Forelimb muscle (tissue), 1 donor: ENCODE measurements around the gene GJD3. TPM values are rescaled to one million over a fixed set of nuclear protein-coding genes. Genes with fewer than 3 reads are reported as not detected.

ENCODE experiments used
- DNase-seq: peaks from one replicate; pipeline ENCODE4 v3.0.0-alpha.2; 2013; ENCODE audit warnings: low read depth
- polyA plus RNA-seq: library from polyadenylated mRNA; unstranded; fragments of 120-200 nt; gene quantifications from one replicate; pipeline ENCODE4 v1.2.1, GENCODE V29; 2013; ENCODE audit not compliant: insufficient read length

GJD3 gene
- polyA plus RNA-seq, 1 donor, result 0.70 TPM

DNA sequence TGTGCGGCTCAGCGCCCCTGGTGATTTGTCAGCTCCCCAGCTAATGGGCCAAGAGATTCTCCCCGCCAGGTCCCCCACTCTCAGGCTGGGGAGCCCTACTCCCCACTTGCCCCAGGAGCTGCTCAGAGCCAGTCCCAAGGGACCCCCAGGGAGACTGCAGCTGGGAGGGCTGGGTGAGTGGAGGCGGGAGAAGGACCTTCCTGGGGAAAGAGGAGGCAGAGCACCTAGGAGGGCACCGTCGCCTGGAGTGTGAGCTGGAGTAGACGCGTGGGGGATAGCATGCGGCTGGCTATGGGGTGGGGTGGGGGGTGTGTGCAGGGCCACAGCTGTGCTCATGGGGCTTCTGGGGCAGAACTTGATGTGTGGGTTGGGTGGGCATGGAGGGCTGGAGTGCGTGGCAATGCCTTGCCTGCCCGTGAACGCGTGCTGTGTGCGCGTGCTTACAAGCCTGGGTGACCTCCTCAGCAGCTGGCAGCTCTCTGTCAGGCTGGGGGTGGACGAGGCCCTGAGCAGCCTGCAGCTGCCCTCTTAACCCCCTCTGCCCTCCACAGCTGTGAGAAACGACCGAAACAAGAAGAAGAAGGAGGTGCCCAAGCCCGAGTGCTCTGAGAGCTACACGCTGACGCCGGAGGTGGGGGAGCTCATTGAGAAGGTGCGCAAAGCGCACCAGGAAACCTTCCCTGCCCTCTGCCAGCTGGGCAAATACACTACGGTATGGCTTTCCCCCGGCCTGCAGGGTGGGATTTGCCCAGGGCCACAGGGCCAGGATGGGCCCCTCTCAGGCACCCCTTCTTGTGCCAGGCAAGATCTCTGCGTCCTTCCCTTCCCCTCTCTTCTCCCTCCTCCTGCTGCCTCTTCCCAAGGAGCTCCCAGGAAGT lies 12.9 kb downstream of the GJD3 start:
- DNase-seq, result no peak

DNA sequence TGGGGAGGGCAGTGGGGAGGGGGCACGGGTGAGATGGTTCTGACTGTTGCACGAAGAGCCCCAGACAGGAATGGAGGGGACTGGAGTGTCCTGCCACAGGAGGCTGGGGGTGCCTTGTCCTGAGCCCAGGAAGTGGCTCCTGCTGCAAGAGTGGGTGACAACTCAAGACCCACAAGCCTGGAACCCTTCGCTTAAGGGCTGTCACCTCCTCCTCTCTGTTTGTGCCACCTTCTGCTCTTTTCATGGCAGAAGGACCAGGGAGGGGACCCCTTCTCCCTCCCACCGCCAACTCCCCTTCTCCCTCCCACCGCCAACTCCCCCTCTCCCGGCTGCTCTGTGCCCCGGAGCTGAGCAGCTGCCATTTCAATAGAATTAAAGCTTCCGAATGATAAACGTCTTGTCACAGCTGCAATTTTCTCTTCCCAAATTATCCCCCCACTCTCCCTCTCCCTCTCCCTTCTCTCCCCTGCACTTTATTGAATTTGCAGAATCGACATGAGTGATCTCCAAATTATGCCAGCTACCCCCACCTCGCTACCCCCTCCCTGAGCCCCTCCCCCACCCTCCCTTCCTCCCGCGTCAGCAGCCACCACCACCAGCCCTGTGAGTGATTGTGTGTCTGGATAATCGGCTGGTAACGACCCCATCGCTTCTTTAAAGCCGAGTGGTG lies 13.7 kb downstream of the GJD3 start:
- no peak for DNase-seq

DNA sequence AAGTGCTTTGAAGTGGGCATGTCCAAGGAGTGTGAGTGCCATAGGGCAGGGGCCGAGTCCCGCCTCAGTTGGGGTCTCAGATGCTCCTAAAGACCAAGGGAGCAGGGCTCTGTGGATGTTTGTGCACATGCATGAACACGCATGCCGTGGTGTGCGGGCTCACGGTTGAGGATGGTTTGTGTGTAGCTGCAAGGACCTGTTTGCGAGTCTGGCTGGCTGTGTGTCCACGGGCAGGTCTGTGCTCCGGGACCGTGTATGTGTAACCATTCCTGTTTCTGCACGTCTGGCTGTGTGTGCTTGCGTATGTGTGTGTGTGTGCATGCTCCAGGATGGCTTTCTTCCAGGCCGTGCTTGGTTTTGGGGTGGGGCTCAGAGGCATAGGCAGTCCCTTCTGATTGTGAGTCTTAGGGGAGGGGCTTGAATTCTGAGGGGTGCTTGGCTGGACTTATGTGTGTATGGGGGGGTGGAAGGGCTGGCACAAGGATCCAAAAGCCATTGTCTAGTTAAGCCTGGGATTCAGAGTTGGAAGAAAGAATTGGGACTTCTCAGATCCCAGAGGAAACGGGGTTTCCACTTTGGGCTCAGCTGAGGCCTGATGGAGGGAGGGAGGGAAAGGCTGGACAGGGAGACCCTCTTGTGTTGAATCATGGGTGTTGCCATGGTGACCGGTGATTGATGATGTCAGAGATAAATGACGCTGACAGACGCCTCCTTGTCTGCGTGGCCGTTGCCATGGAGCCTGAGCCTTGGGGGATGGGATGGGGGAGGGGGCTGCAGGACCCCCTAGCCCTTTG lies 14.4 kb downstream of the GJD3 start:
- no peak for DNase-seq

DNA sequence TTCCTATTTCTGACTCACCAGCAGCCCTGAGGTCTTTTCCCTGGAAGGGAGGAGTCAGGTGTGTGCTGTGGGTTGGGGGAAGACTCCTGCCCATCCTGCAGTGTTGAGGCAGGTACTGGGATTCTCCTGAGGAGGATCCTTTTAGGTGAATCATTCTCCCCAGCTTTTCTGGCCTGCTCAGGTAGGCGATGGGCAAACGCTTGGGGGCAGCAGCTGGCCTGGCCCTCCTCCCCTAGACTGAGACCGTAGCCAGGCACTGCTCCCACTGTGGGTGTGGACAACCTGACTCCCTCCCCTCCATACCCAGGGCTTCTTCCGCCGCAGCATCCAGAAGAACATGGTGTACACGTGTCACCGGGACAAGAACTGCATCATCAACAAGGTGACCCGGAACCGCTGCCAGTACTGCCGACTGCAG lies 15.1 kb downstream of the GJD3 start:
- DNase-seq, result no peak

DNA sequence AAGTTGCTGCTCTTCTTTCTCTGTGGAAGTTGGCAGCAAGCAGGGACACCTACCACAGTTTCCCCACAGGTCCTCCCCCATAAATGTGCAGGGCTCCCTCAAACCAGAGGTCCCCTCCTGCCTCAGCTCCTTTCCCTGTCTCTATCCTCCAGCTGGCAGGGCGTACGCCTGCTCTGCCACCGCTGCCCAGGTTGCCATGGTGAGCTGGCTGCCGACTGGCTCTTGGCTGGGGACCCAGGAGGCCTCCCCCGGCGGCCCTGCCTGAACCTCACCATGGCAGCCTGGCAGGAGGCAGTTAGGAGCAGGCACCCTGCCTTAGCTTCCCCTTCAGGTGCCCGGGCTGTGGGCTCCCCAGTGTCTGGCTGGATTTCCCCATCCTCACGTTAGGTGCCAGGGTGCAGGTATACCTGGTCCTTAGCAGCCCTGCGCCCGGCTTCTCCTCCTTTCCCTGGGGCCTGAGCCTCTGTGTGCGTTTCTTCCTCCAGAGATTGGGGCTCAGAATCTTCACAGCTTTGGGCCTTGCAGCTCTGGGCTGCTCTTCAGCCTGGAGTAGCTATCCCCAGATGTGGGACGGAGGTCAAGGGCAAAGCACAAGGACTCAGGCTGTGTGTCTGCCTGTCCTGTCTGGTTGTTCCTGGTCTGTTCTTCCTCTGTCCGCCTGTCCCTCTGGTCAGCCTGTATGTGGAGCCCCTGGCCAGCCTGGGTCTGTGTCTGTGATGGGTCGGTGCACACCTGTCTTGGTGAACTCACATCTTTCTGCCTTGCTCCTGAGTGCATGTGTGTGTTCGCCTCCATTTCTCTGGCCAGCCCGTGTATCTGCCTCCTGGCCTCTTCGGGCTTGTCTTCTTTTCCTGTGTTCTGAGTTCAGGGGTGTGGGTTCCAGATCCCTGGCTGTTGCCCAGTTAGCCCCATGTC lies 15.7 kb downstream of the GJD3 start:
- no peak for DNase-seq

DNA sequence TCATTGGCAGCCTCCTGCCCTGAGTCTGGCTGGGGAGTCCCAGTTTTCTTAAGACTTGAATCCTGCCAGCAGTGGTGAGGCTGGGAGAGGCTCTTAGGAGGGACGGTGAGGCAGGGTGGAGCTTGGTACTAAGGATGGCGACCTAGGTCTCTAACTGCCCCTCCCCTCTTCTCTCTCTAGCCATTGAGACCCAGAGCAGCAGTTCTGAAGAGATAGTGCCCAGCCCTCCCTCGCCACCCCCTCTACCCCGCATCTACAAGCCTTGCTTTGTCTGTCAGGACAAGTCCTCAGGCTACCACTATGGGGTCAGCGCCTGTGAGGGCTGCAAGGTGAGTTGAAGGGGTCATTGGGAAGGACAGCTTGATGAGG lies 16.4 kb downstream of the GJD3 start:
- DNase-seq, result no peak

DNA sequence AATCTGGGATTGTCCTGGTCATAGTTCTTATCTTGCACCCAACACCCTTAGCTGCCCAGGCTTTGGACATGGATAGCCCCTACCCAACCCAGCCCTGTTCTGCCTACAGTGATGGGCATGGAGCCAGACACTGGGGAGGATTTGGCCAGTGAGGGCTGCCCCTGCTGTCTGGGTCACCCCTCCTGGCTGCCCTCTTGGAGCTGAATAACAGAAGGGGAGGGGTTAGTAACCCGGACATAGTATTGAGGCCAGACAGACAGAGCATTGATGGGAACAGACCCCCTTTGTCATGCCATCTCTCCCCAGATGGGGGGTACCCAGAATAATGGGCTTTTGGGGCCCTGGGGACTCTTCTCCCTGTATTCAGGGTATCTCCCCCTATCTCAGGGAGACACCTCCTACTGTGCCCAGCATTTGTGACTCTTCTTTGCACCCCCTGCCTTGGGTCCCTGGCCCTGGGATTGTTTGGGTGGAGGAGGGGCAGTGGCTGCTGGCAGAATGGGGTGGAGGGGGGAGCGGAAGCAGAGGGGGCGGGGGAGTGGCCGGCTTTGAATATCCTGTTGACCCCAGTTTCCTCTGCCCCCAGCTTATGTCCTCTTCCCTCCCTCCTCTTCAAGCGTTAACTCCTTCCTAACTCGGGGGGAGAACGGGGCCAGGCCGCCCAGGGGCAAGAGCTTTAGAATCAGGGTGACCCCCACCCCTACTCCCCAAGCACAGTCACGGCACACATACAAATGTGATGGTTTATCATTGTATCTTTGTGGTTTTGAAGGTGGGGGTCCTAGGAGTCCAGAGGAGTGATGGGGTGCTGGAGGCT lies 17.0 kb downstream of the GJD3 start:
- no peak for DNase-seq

DNA sequence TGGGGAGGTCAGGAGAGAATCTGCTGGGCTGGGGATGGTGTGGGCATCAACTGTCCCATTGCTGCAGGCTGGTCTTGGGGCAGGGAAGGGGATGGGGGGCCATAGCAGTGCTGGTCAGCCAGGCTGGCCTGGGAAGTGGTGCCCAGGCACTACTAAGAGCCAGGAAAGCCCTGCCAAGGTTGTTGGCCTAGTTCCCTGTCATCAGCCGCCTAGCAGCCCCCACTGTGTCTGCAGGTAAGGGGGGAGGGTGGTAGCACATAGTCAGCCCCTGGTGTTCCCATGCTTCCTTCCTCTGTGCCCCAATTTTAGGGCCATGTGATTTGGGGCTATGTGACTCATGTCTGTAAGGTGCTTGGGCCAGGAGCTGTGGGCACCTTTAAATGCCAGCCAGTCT lies 17.8 kb downstream of the GJD3 start:
- DNase-seq, result no peak

DNA sequence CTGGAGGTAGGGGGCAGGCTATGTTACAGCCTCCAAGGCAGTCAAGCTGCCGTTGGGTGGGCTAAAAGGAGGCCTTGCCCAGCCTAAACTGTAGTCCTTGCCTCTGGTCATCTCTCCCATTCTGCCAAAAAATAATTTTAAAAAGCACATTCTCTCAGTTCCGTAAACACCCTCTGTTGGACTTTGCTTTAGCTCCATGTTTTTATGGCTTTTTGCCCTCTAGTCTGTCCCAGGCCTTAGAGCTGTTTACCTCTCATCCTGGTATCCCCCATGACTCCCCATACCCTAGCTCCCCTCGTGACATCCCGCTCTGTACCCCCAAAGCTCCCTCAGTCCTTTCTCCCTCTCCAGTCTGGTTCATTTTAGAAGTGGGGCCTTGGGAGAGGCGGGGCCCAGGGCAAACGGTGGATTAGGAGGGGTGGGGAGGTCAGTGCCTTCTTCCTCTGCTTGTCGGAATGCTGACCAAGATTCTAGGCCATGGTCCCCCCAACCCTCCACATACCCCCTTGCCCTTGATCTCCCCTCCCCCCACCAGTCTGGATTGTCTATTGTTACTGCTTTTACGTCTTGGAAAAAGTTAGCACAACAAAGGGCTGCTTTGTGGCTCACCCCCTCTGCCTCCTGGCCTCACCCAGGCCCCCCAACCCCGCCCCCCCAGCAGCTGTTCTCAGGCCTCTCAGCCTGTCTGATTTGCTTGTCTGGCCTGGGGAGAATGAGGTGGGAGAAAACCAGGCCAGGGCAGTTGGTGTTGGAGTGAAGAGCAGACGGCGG lies 18.4 kb downstream of the GJD3 start:
- DNase-seq, result no peak

DNA sequence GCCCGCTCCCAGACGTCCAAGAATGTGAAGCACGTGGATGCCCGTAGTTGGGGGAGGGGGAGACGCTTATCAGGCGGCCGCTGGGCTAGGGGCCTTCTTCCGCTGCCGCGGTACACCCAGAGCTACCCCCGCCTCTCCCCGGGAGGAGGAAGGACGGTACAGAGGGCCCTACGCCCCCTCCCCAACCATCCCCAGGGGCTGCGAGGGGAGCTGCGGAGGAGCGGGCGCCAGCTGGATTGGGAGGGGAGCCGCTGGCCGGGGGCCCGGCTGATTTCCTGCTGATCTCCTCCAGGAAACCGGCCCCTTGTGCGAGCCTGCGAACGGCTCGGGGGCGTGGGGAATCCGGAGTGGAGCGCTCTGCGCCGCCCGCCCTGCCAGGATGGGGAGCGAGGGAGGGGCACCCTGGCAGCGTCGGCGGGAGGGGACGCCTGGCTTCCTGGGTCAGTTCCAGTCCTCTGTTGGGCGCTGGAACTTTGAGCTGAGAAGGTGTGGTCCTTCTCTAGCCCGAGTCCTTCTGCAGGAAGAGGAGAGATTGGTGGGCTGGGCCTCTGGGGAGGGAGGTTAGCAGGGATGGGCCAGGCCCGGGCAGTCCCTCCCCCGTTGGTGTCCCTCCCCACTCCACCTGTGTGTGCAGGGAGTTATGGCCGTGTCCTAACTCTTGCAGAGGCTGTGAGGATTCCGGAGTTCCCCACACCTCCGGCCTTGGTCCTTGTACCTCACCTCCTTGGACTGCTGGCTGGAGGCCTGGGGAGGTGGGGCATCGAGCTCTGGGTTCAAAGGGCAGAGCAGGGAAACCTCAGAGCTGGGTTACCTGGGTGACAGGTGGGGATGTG lies 19.2 kb downstream of the GJD3 start:
- DNase-seq, result no peak

DNA sequence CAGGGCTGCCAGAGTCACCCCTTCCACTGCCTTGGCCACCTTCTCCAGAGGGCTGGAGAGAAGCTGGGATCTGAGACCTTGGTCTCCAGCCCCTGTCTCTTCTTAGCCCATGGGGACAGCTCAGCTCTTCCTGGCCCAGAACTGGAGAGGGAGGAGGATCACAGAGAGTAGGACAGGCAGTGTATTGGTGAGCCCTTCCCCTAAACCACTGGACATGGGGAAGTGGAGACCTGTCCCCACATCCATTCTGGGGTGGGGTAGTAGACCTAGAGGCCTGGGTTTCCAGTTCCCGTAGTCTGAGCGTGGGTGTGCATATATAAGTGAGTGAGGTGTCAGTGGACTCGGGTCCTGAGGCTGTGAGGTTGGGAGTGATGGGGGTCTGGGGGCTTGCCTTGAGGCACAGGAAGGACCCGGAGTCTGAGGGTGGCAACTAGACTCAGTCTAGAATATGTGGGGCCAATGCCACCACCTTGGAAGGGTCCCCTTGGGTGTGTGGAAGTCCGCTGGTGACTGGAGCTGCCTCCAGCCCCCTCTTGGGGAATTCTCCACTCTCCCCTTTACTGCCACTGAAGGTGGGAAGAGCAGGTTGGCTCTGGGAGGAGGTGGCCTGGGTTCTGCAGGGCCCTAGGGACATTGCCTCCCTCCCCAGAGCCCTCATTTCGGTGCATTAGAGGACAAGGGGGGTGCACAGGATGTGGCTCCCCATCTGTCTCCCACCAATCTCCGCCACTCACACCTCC lies 19.9 kb downstream of the GJD3 start:
- DNase-seq, result no peak

DNA sequence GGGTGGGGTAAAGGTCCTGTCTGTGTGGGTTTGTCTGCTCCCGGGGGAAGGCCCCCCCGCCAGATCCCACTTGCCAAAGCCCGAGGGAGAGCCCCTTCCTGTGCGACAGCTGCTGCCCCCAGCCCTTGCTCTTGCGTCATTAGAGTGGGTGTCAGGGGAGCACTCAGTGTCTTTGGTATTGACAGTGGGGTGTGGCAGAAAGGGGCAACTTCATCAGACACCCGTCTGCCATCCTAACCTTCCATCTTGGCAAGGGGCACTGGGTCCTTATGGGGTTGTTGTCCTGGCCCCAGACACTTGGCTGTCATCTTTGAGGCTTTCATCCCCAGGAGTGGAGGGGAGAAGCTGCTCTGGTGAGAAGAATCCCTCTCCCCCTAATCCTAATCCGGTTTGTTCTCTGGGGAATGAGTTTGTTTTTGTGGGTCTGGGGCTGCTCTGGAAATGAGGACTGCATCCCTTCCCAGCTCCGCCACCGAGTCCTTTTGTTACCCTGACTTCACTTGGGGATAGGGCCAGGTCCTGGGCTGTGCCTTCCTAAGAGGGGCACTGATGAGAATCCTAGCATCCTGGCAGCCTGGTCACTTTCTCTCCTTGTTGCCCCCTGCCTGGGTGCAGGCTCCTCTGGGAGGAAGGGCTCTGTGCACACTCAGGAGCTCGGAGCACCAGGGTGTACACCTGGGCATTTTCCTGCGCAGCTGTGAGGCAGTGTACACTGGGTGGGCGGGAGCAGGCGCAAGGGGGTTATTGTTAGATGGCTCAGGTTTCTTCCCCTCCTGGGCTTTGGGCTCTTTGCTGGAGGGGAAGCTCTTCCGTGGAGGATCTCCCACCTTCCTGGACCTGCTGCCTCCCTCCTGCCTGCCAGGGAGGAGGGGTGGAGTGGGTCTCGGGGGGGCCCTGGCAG lies 21.1 kb downstream of the GJD3 start:
- DNase-seq, result no peak

DNA sequence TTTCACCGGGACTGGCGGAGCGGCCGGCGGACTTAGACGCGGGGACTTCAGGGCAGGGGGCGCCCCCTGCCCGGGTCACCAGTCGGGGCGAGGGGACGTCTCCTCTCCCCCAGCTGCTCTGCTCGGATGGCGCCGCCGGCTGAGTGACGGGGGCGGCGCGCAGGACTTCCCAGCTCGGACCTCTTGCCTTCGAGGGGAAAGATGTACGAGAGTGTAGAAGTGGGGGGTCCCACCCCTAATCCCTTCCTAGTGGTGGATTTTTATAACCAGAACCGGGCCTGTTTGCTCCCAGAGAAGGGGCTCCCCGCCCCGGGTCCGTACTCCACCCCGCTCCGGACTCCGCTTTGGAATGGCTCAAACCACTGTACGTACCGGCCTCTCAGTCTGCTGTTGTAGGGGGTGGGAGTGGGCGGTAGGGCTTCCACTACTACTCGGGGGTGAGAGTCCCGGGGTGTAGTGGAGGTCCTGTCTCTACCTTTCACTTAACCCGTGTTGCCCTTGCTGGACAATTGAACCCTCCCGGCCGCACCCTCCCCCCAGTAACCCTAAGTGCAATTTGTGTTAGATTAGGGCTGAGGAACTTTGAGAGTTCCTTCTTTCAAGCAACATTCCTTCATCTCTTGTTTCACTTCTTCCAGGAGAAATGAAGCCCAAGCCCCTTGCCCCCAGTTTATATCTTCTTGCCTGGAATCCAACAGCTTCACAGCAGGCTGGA lies 21.9 kb downstream of the GJD3 start:
- DNase-seq, result no peak

DNA sequence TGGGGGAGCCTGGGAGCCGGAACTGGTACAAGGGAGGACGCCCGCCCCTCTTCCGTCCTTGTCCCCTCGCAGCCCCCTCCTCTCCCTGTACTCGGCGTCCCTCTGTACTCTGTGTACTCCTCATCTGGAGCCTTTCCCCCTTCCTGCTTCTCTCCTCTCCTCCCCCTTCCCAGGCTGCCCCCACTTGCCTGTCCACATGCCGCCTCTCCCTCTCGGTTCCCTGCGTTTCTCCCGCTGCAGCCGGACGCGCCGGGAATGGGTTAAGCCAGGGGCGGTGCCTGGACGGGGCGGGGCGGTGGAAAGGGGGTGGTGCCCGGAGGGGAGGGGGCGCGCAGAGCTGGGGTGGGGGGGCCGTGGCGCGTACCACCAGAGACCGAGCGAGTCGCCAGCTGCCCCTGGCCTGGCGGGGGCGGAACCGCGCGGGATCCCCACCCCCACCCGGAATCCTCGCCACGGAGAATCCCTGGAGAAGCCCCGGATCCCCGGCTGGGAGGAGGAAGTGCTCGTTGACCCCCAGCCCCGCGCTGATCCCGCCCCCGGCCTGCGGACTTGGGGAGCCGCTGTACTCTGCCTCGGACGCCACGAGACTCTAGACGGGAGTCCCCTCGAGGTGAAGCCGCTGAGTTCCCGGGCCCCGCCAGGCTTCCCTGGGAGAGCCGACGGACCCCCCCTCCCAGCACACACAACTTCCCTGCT lies 22.6 kb downstream of the GJD3 start:
- DNase-seq, result no peak

DNA sequence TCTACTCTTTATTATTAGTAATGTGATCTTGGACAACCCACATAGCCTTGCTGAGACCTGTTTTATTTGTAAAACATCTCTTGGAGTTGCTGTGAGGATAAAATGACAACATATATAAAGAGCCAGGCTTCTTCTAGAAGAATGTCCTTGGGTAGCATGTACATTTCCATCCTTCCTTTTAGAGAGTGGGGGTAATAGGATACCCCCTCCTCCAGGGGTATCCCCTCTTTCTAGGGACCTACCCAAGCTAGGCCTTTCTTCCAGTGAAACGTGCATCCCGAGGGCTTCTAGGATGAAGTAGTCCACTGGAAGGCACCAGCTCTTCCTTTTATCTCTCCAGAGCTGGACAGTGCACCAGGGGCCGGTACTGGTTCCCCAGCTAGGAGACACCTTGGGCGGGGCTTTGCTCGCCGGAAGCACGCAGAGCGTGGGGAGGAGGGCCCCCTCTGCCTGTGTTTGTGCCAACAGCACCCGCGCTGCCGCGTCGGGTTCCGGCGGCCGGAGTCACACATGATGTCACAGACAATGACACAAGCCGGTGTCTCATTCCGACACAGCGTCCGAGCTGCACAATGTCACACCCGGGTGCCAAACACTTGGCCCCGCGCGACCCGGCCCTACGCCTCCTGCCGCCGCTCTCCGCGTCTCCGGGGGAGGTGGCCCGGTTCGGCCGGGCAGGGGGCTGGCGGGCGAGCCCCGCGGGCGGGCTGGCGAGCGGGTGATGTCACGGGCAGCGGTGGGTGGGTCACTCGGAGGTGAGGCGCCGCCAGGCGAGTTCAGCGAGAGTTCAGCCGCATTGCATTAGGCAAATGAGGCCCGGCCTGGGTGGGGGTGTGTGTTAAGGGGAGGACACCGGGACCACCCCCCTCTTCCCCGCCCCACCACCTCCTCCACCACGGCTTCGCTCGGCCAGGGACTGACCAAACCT lies 23.4 kb downstream of the GJD3 start:
- DNase-seq, result no peak
